HFFc6 (cell line): Measurements from ENCODE around the gene SRRM3. TPM values are rescaled to one million over a fixed set of nuclear protein-coding genes. Genes with fewer than 3 reads are reported as not detected.
"Not testable (repeated sequence)": the region's sequence is repeated elsewhere in the genome, so short reads cannot be mapped to it uniquely, and the experiment has no call there.

Source experiments
- DNase-seq: peaks from one replicate; pipeline ENCODE4 v3.0.0-alpha.2; 2018
- H3K27ac Mint-ChIP-seq: 2 replicates; pipeline ENCODE4 v1.8.0; 2020; ENCODE audit warnings: mild to moderate bottlenecking, mixed read lengths
- H3K27me3 Mint-ChIP-seq: 2 replicates; pipeline ENCODE4 v1.8.0; 2021; ENCODE audit warnings: mild to moderate bottlenecking, moderate library complexity, mixed read lengths; ENCODE audit not compliant: insufficient read depth
- H3K36me3 Mint-ChIP-seq: 2 replicates; pipeline ENCODE4 v1.8.0; 2021; ENCODE audit warnings: low read depth, mixed read lengths
- H3K4me1 Mint-ChIP-seq: 2 replicates; pipeline ENCODE4 v1.8.0; 2020; ENCODE audit warnings: low read depth, mixed read lengths
- H3K4me3 Mint-ChIP-seq: 2 replicates; pipeline ENCODE4 v1.8.0; 2020; ENCODE audit warnings: mild to moderate bottlenecking, moderate library complexity, mixed read lengths
- H3K9me3 Mint-ChIP-seq: 2 replicates; pipeline ENCODE4 v1.8.0; 2020; ENCODE audit warnings: mild to moderate bottlenecking, mixed read lengths
- CTCF ChIP-seq: fragments of 200-600 bp; sonication (generic); IDR thresholded peaks from 2 replicates; pipeline ENCODE4 v1.5.0; 2021; ENCODE audit warnings: antibody characterized with exemption, mild to moderate bottlenecking
- total RNA-seq, 6 experiments: library from RNA; stranded (reverse); fragmentation: NEBNext Ultra II Directional; extraction: Animal tissue kit (Norgen Biotek cat#: 25700); gene quantifications; 2 replicates in 1 of 6; 3 replicates in 5 of 6; pipeline ENCODE4 v1.2.3, GENCODE V29; 2021

Gene SRRM3
- total RNA-seq, 6 experiments from 2014 or later: 0.09 to 0.23 (median 0.18) TPM; not detected in 1

DNA sequence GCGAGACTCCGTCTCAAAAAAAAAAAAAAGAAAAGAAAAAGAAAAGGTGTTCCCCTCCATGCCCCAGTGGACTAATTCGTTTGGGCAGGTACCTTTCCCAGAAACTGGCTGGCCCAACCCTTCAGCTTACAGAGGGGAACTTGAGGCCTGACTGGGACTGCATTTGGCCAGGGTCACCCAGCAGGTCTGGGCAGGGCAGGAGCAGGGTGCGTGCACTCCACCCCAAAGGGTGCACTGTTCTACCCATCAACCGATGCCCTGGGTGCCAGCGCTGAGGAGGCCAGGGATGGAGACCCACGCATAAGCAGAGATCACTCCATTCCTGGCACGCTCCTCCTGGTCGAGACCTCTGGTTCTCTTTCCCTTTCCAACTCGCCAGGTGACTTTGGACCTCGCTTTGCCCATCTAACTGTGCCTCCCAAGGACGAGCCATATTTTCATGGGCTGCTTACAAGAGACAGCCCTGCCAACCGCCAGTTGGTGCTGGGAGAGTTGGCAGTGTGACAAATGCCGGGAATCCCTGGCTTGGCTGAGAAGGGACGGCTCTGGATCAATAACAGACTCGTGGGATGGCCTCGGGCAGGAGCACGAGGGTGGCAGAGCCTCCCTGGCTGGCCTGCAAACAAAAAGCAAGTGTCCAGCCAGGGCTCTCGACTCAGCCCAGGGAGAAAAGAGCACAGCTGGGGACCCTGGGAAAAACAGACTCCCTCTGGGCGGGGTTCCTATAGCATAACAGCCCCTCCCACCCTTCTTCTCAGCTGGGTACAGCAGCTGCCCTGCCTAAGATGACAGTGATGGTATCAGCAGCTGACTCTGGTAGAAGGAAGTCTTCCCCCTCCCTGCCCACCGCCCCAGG lies 108.6 kb downstream of the SRRM3 start:
- DNase-seq: no peak
- Mint-ChIP-seq H3K27me3 (no peaks in the 10 kb centered on the region; the same call in 1 of the 2 replicates), H3K36me3 (0 out of 2 replicates have a peak, but pooled peaks cover 4% of the 10 kb centered on the region), H3K27ac (no peak overlapping the region), H3K9me3 (no peaks in the 10 kb centered on the region), H3K4me1 (peaks cover 16% of the 10 kb centered on the region), H3K4me3 (no peak overlapping the region)
- TF ChIP-seq CTCF: no peak

DNA sequence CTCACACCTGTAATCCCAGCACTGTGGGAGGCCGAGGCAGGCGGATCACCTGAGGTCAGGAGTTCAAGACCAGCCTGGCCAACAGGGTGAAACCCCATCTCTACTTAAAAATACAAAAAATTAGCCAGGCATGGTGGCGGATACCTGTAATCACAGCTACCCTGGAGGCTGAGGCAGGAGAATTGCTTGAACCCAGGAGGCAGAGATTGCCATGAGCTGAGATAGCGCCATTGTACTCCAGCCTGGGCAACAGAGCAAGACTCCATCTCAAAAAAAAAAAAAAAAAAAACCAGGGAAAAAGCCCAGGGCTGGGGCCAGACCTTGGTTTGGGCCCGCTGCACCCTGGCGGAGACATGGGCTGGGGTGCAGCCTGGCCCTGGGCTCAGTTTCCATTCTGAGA lies 110.1 kb downstream of the SRRM3 start:
- not testable (repeated sequence) for H3K9me3 Mint-ChIP-seq, H3K36me3 Mint-ChIP-seq, H3K27ac Mint-ChIP-seq

GRCh38 chr7:76314042-76314721 lies 112.5 kb downstream of the SRRM3 start:
- no peaks in the 10 kb centered on the region for H3K9me3 Mint-ChIP-seq
- peak; percentile 100 for TF ChIP-seq CTCF
- peak; percentile 86 for DNase-seq
- H3K36me3 Mint-ChIP-seq: no peaks in the 10 kb centered on the region
- peak overlapping the region; percentile 49; the same call in 1 of the 2 replicates for H3K27ac Mint-ChIP-seq
- peak overlapping the region; percentile 50; the same call in 1 of the 2 replicates for H3K4me3 Mint-ChIP-seq
- H3K4me1 Mint-ChIP-seq: peaks cover 24% of the 10 kb centered on the region
- no peaks in the 10 kb centered on the region; the same call in 1 of the 2 replicates for H3K27me3 Mint-ChIP-seq

More for the DNA sequence above, 110.1 kb downstream of the SRRM3 start:
- not testable (repeated sequence) for H3K4me3 Mint-ChIP-seq, H3K27me3 Mint-ChIP-seq, DNase-seq
- H3K4me1 Mint-ChIP-seq: peaks cover 11% of the 10 kb centered on the region

DNA sequence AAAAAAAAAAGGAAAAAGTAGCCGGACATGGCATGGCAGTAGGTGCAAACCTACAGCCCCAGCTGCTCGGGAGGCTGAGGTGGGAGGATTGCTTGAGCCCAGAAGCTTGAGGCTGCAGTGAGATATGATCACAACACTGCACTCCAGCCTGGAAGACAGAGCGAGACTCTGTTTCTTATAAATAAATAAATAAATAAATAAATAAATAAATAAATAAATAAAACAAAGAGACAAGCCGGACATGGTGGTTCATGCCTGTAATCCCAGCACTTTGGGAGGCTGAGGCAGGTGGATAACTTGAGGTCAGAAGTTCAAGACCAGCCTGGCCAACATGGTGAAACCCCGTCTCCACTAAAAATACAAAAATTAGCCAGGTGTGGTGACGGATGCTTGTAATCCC lies 113.0 kb downstream of the SRRM3 start:
- H3K36me3 Mint-ChIP-seq, DNase-seq, H3K27ac Mint-ChIP-seq, H3K27me3 Mint-ChIP-seq, H3K9me3 Mint-ChIP-seq, H3K4me3 Mint-ChIP-seq: not testable (repeated sequence)
- peaks cover 27% of the 10 kb centered on the region for H3K4me1 Mint-ChIP-seq

DNA sequence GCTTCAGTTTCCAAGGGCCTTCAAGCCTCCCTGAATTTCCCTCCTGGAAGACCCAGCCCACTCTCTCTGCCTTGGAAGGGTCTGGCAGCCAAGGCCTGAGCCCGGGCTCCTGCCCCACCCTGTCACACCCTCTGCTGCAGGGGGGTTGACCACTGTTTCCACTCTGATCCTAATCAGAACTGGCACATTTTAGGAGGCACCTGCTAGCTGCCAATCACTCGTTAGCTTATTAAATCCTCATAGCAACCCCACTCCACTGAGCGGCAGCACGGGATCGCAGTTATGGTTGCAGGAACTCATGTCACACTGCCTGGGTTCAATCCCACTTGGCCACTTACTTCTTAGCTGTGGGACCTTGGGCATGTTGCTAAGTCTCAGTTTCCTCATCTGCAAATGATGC lies 113.7 kb downstream of the SRRM3 start:
- Mint-ChIP-seq H3K27me3 (no peaks in the 10 kb centered on the region; the same call in none of the 2 replicates), H3K27ac (no peak overlapping the region), H3K4me1 (peaks cover 32% of the 10 kb centered on the region), H3K4me3 (no peak overlapping the region), H3K36me3 (peaks cover 2% of the 10 kb centered on the region; the same call in 1 of the 2 replicates), H3K9me3 (no peaks in the 10 kb centered on the region)
- no peak for TF ChIP-seq CTCF
- no peak for DNase-seq

DNA sequence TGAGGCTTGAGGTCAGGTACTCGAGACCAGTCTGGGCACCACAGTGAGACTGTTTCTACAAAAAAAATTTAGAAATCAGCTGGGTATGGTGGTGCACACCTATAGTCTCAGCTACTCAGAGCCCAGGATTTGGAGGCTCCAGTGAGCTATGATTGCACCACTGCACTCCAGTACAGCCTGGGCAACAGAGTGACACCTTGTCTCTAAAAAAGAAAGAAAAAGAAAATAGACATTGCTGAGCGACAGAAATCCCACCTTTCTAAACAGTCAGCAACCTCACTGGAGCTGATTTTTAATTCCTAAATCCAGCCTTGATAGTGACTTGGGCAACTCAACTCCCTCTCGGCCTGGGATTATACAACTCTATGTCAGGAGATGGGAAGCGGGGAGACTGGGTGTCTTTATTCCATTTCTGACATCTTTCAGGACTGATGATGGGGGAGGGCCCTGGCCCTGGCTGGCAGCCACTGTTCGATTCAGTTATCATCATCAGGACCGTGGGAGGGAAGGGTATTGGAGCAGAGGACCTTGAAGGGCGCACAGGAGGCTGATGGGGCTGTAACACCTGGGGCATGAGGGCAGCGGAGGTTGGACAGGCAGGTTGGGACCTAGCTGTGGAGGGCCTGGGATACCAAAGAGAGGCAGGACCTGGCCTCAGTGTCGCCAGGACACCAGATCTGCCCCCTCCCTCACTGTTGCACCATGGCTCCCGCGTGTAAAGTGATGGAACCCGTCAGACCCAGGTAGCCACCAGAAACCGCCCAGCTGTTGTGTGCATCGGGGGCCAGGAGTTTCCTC lies 115.5 kb downstream of the SRRM3 start:
- H3K4me3 Mint-ChIP-seq: peak overlapping the region; percentile 85
- H3K4me1 Mint-ChIP-seq: peaks cover 38% of the 10 kb centered on the region

More for the DNA sequence above, 115.5 kb downstream of the SRRM3 start:
- H3K27ac Mint-ChIP-seq: peak overlapping the region; percentile 87
- no peak for DNase-seq
- no peak for TF ChIP-seq CTCF
- no peaks in the 10 kb centered on the region for H3K9me3 Mint-ChIP-seq
- no peaks in the 10 kb centered on the region; the same call in none of the 2 replicates for H3K27me3 Mint-ChIP-seq
- H3K36me3 Mint-ChIP-seq: peaks cover 16% of the 10 kb centered on the region; the same call in 1 of the 2 replicates
